B cell (primary cell): ENCODE results near the gene COX14.

Experiments used
- EZH2 ChIP-seq: IDR thresholded peaks from 2 replicates; pipeline ENCODE4 v1.6.1; 2012; ENCODE audit warnings: borderline replicate concordance, low read depth, mild to moderate bottlenecking, moderate library complexity, low read length; ENCODE audit not compliant: insufficient read depth, poor library complexity, severe bottlenecking
- TF ChIP-seq, protein P1 (sequence below): fragments of 200-600 bp; IDR thresholded peaks from one replicate; pipeline ENCODE4 v1.8.0; 2022; ENCODE audit warnings: antibody characterized with exemption, mild to moderate bottlenecking

DNA sequence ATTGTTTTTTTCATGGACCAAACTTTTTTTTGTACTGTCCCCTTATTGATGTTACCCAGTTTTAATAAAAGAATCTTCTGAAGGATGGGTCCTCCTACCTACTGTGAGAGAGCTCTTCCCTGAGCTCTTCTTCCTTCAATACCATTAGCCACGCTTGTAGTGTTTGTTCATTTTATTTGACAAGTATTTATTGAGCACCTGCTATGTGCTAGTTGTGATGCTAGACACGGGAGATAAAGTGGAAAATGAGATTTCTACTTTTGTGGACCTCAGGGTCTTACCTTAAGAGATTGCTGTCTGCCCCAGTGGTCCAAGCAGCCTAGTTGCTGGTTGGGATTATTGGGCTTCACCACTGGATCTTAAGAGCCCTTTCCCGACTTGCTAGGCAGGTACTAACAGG, 11.5 kb upstream of the COX14 start:
- TF ChIP-seq, protein P1, sequence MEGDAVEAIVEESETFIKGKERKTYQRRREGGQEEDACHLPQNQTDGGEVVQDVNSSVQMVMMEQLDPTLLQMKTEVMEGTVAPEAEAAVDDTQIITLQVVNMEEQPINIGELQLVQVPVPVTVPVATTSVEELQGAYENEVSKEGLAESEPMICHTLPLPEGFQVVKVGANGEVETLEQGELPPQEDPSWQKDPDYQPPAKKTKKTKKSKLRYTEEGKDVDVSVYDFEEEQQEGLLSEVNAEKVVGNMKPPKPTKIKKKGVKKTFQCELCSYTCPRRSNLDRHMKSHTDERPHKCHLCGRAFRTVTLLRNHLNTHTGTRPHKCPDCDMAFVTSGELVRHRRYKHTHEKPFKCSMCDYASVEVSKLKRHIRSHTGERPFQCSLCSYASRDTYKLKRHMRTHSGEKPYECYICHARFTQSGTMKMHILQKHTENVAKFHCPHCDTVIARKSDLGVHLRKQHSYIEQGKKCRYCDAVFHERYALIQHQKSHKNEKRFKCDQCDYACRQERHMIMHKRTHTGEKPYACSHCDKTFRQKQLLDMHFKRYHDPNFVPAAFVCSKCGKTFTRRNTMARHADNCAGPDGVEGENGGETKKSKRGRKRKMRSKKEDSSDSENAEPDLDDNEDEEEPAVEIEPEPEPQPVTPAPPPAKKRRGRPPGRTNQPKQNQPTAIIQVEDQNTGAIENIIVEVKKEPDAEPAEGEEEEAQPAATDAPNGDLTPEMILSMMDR, result no peak
- TF ChIP-seq EZH2, result no peak
